K562 (cell line): ENCODE data around the gene ENG. TPM values are rescaled to one million over a fixed set of nuclear protein-coding genes. Genes with fewer than 3 reads are reported as not detected.

ENCODE experiments used
- ATAC-seq: fragments of 200-7000 bp; cut with Tn5 transposase; 3 replicates; pipeline ENCODE4 v1.9.1; 2020; ENCODE audit warnings: moderate library complexity
- BruUV-seq: library from RNA; stranded (reverse); fragments of 400-500 nt; replicated peaks from 2 replicates; lab custom pipeline; 2021; lab: Mats Ljungman, UMichigan
- CTCF ChIA-PET: fragments of 300-600 bp; formaldehyde crosslinking; extraction: SDS; loops from one replicate; lab custom pipeline; 2021; ENCODE audit warnings: low intra/inter-chr PET ratio; lab: Yijun Ruan, JAX
- POLR2A ChIA-PET: fragments of 300-600, 350-650 bp; sonication (Branson Sonifier 250); formaldehyde crosslinking; extraction: SDS; loops from one replicate; lab custom pipeline; 2021; ENCODE audit warnings: antibody characterized with exemption, inconsistent platforms; lab: Yijun Ruan, JAX
- DNase-seq, 4 experiments: peaks; one replicate each; pipeline versions ENCODE4 v3.0.0 to v3.0.0-alpha.2; 2011 to 2018; ENCODE audit warnings: low spot score in 3 of 4, mixed read lengths in 3 of 4; ENCODE audit errors: extremely low read depth in 1 of 4
- FAIRE-seq: peaks from 2 replicates; lab custom pipeline; 2011; peaks lifted over from hg19 to GRCh38; lab: Jason Lieb, UNC
- H2AFZ ChIP-seq: 2 replicates; pipeline ENCODE4 v1.6.0; 2011; ENCODE audit warnings: low read depth, low read length, control low read depth, inconsistent platforms
- H3K27ac ChIP-seq: fragments of 200-600 bp; 3 replicates; pipeline ENCODE4 v1.8.0; 2011; ENCODE audit warnings: low read depth, mild to moderate bottlenecking, control low read depth, inconsistent platforms, low read length, moderate library complexity, mixed read lengths; ENCODE audit errors: extremely low read depth
- H3K27me3 ChIP-seq, 2 experiments: fragments of 300-600 bp in 1 of 2; 2 replicates in 1 of 2; 3 replicates in 1 of 2; pipeline versions ENCODE4 v1.6.0 to v1.8.0; 2011; ENCODE audit warnings: inconsistent platforms in 2 of 2, low read length in 2 of 2, mild to moderate bottlenecking in 1 of 2, mixed read lengths in 1 of 2, moderate library complexity in 1 of 2; ENCODE audit not compliant: control insufficient read depth in 2 of 2, insufficient read depth in 2 of 2
- H3K36me3 ChIP-seq: fragments of 300-600 bp; 3 replicates; pipeline ENCODE4 v1.8.0; 2011; ENCODE audit warnings: mild to moderate bottlenecking, low read length, inconsistent platforms; ENCODE audit not compliant: control insufficient read depth, insufficient read depth
- H3K4me1 ChIP-seq, 2 experiments: fragments of 200-600 bp in 1 of 2; replicated peaks in 1 of 2; 2 replicates in 1 of 2; 3 replicates in 1 of 2; pipeline versions ENCODE4 v1.5.1 to v1.8.0; 2011; ENCODE audit warnings: inconsistent platforms in 2 of 2, low read length in 2 of 2, mild to moderate bottlenecking in 1 of 2, mixed read lengths in 1 of 2, moderate library complexity in 1 of 2; ENCODE audit not compliant: control insufficient read depth in 2 of 2, insufficient read depth in 2 of 2
- H3K4me2 ChIP-seq: 2 replicates; pipeline ENCODE4 v1.6.1; 2011; ENCODE audit warnings: low read length, control low read depth, inconsistent platforms, mixed read lengths; ENCODE audit not compliant: insufficient read depth
- H3K4me3 ChIP-seq: fragments of 200-600 bp; sonication (generic), shearing (Covaris generic); 2 replicates; pipeline ENCODE4 v1.5.1; 2016; ENCODE audit warnings: control low read depth, inconsistent platforms
- H3K79me2 ChIP-seq: fragments of 200-600 bp; 3 replicates; pipeline ENCODE4 v1.8.0; 2011; ENCODE audit warnings: low read length, inconsistent platforms; ENCODE audit not compliant: control insufficient read depth, insufficient read depth
- H3K9ac ChIP-seq, 2 experiments: 2 replicates each; pipeline versions ENCODE4 v1.6.0 to v1.6.1; 2011; ENCODE audit warnings: low read depth in 2 of 2, low read length in 2 of 2, control low read depth in 1 of 2, inconsistent platforms in 1 of 2, mild to moderate bottlenecking in 1 of 2, mixed read lengths in 1 of 2; ENCODE audit not compliant: insufficient read depth in 1 of 2
- H3K9me1 ChIP-seq: one replicate; pipeline ENCODE4 v1.6.0; 2011; ENCODE audit warnings: inconsistent platforms, mild to moderate bottlenecking, low read length, moderate library complexity; ENCODE audit not compliant: control insufficient read depth, insufficient read depth
- H3K9me3 ChIP-seq: replicated peaks from 2 replicates; pipeline ENCODE4 v1.5.1; 2011; ENCODE audit warnings: low read depth, low read length, inconsistent platforms; ENCODE audit not compliant: control insufficient read depth, insufficient read depth
- H4K20me1 ChIP-seq: replicated peaks from 2 replicates; pipeline ENCODE4 v1.6.1; 2011; ENCODE audit warnings: low read length, inconsistent platforms, mixed read lengths; ENCODE audit not compliant: control insufficient read depth, insufficient read depth
- CBFA2T3 ChIP-seq: fragments of 450-650 bp; IDR thresholded peaks from 2 replicates; pipeline ENCODE4 v1.6.1; 2017
- CEBPB ChIP-seq: fragments of 450-650 bp; IDR thresholded peaks from 2 replicates; pipeline ENCODE4 v1.6.1; 2016; ENCODE audit warnings: missing genetic modification characterization, missing compliant biosample characterization
- CEBPZ ChIP-seq: fragments of 150-350 bp; IDR thresholded peaks from 2 replicates; pipeline ENCODE4 v1.6.1; 2014; ENCODE audit warnings: low read depth, mild to moderate bottlenecking, low read length, borderline replicate concordance
- DDX20 ChIP-seq: fragments of 450-650 bp; IDR thresholded peaks from 2 replicates; pipeline ENCODE4 v1.6.1; 2016; ENCODE audit warnings: missing genetic modification characterization, low read depth, mild to moderate bottlenecking, missing compliant biosample characterization, moderate library complexity
- FOXK2 ChIP-seq, 2 experiments: fragments of 450-650 bp; IDR thresholded peaks in 1 of 2; conservative IDR thresholded peaks in 1 of 2; 2 replicates each; pipeline ENCODE4 v1.6.1; 2016; ENCODE audit warnings: low read depth in 2 of 2, mild to moderate bottlenecking in 1 of 2
- KAT2B ChIP-seq: IDR thresholded peaks from one replicate; pipeline ENCODE4 v1.6.1; 2012; ENCODE audit warnings: low read depth, mild to moderate bottlenecking, control low read depth, inconsistent platforms, low read length, moderate library complexity
- MYNN ChIP-seq, 2 experiments: sonication (generic); formaldehyde crosslinking in 1 of 2; IDR thresholded peaks; 2 replicates each; pipeline versions ENCODE4 v1.5.0 to v1.6.1; 2016 to 2020; ENCODE audit warnings: antibody characterized with exemption in 1 of 2, missing genetic modification reagents in 1 of 2
- RFX7 ChIP-seq: fragments of 250-450 bp; sonication (Bioruptor Pico); IDR thresholded peaks from 2 replicates; pipeline ENCODE4 v1.5.1; 2021; ENCODE audit warnings: mild to moderate bottlenecking
- TCFL5 ChIP-seq: fragments of 250-450 bp; sonication (Bioruptor Pico); conservative IDR thresholded peaks from 2 replicates; pipeline ENCODE4 v1.6.1; 2021; ENCODE audit warnings: mild to moderate bottlenecking, moderate library complexity, matching md5 sums
- ZNF133 ChIP-seq: fragments of 250-450 bp; sonication (Bioruptor Pico); IDR thresholded peaks from 2 replicates; pipeline ENCODE4 v1.4.0; 2020; ENCODE audit warnings: mild to moderate bottlenecking
- ZNF3 ChIP-seq: fragments of 250-450 bp; sonication (Bioruptor Pico); IDR thresholded peaks from 2 replicates; pipeline ENCODE4 v1.5.0; 2021; ENCODE audit warnings: mild to moderate bottlenecking, moderate library complexity
- ZNF696 ChIP-seq: fragments of 250-450 bp; sonication (Bioruptor Pico); conservative IDR thresholded peaks from 2 replicates; pipeline ENCODE4 v1.4.0; 2020; ENCODE audit warnings: mild to moderate bottlenecking, moderate library complexity
- WGBS: fragments of 100-300 bp; shearing (Covaris generic); methylation state at CpG from one replicate; pipeline ENCODE4 v1.1.6; 2016; ENCODE audit warnings: low coverage, mixed read lengths; ENCODE audit not compliant: insufficient coverage; ENCODE audit errors: missing lambda C conversion rate; 5-methylcytosine and 5-hydroxymethylcytosine counted together
- in situ Hi-C: fragments of 300-500 bp; cut with MboI; formaldehyde crosslinking; loops from 4 replicates; pipeline ENCODE4 v1.15.0; 2018; ENCODE audit warnings: inconsistent platforms, mixed read lengths
- intact Hi-C: fragments of 100-400 bp; cut with micrococcal nuclease; formaldehyde crosslinking; loops from 2 replicates; pipeline ENCODE4 v1.14.2; 2022
- polyA plus RNA-seq, 8 experiments: library from polyadenylated mRNA; depleted of rRNA in 4 of 8; stranded (reverse) in 5 of 8; unstranded in 3 of 8; fragments of >200 nt; fragmentation: Nextera tagmentation in 2 of 8; fragmentation: Illumina TruSeq in 1 of 8; extraction: Ambion mirVana in 2 of 8; extraction: Trizol in 1 of 8; gene quantifications; 2 replicates each; pipeline versions ENCODE4 v1.2.1 to v1.2.3, GENCODE V29; 2011 to 2014; ENCODE audit warnings: inconsistent platforms in 1 of 8, missing spikeins in 1 of 8
- total RNA-seq, 7 experiments: library from RNA; depleted of rRNA in 6 of 7; stranded (reverse); fragments of >200 nt in 6 of 7; fragmentation: Illumina TruSeq in 2 of 7; extraction: Trizol in 2 of 7; gene quantifications; 2 replicates each; pipeline versions ENCODE4 v1.2.1 to v1.2.3, GENCODE V29; 2011 to 2021; ENCODE audit warnings: low replicate concordance in 1 of 7
- TF ChIP-seq, protein P1 (sequence below): sonication (generic); formaldehyde crosslinking; IDR thresholded peaks from 2 replicates; pipeline ENCODE4 v1.8.0; 2022; ENCODE audit warnings: missing genetic modification reagents, mild to moderate bottlenecking, borderline replicate concordance

ENG gene
- total and polyA plus RNA-seq, 9 of the 15 experiments (the other 6 are each of a cell fraction or from before 2014, with no cell fraction given), result 0.04 to 0.40 (median 0.14) TPM; not detected in 1

GRCh38 chr9:127841087-127841835, 13.2 kb downstream of the ENG start:
- no peaks in the 10 kb centered on the region for H3K36me3 ChIP-seq
- no peaks in the 10 kb centered on the region for H3K27me3 ChIP-seq
- H3K9me3 ChIP-seq, result no peaks in the 10 kb centered on the region
- no peak overlapping the region for H3K4me2 ChIP-seq
- WGBS, result 43% methylated on average over 15 of the region's 15 CpGs
- peaks cover 3% of the 10 kb centered on the region for H3K9me1 ChIP-seq
- POLR2A ChIA-PET, result interaction anchor here (0.6 to 1.3 kb wide), 4 partner anchors 11 to 215 kb away, joined by 3 to 5 read pairs (median 4); no protein-coding TSS in a partner anchor
- no peaks in the 10 kb centered on the region for H3K79me2 ChIP-seq
- intact Hi-C loops, result no loop called here
- H3K27ac ChIP-seq, result no peak overlapping the region
- TF ChIP-seq RFX7 (CRISPR knock-in tag), result no peak
- TF ChIP-seq MYNN (IDR thresholded peaks at IDR 0.05), result no peak
- TF ChIP-seq MYNN (CRISPR knock-in tag; IDR thresholded peaks at IDR 0.05), result no peak
- no peak for TF ChIP-seq ZNF3 (CRISPR knock-in tag)
- TF ChIP-seq FOXK2 (conservative IDR thresholded peaks at IDR 0.05 in 1 of 2, IDR thresholded peaks at IDR 0.05 in 1 of 2; ENCODE audit: low read depth in 2 of 2), result no peak
- TF ChIP-seq CEBPB (tag), result 0 out of 2 replicates have a peak, but pooled peaks have one; percentile 8
- no peak for TF ChIP-seq CEBPZ
- no peak for TF ChIP-seq ZNF133
- TF ChIP-seq CBFA2T3, result 0 out of 2 replicates have a peak, but pooled peaks have one; percentile 8
- TF ChIP-seq KAT2B, result no peak
- TF ChIP-seq DDX20 (tag), result no peak
- TF ChIP-seq TCFL5, result no peak
- TF ChIP-seq, protein P1, sequence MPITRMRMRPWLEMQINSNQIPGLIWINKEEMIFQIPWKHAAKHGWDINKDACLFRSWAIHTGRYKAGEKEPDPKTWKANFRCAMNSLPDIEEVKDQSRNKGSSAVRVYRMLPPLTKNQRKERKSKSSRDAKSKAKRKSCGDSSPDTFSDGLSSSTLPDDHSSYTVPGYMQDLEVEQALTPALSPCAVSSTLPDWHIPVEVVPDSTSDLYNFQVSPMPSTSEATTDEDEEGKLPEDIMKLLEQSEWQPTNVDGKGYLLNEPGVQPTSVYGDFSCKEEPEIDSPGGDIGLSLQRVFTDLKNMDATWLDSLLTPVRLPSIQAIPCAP (CRISPR knock-in tag), result no peak
- no peak for TF ChIP-seq ZNF696 (CRISPR knock-in tag)
- TF ChIP-seq, all 486 proteins: peak for 2
- no TSS peak for BruUV-seq
- peak overlapping the region; percentile 12 for H2AFZ ChIP-seq
- CTCF ChIA-PET, result no interaction called here
- ATAC-seq (no peak), DNase-seq (no peak), FAIRE-seq (no peak)
- H3K4me1 ChIP-seq, result peaks cover 13 to 27% of the 10 kb centered on the region in 2 experiments
- H3K9ac ChIP-seq, result peak overlapping the region in 1 of 2 experiments; percentile 23; a peak in 1 of 4 replicates
- in situ Hi-C loops, result no loop called here
- no peaks in the 10 kb centered on the region for H4K20me1 ChIP-seq
- H3K4me3 ChIP-seq, result no peak overlapping the region
